IMR-90 (cell line): ENCODE results near the gene TENT4B. TPM values are rescaled to one million over a fixed set of nuclear protein-coding genes. Genes with fewer than 3 reads are reported as not detected.

Experiments
- ATAC-seq: fragments of 200-7000 bp; cut with Tn5 transposase; 2 replicates; pipeline ENCODE4 v1.9.1; 2020; ENCODE audit warnings: low read depth, mild to moderate bottlenecking, moderate library complexity
- BruUV-seq: library from RNA; stranded (reverse); fragments of 400-500 nt; replicated peaks from 2 replicates; lab custom pipeline; 2021; lab: Mats Ljungman, UMichigan
- CTCF ChIA-PET: fragments of 300-600 bp; formaldehyde crosslinking; extraction: SDS; loops from one replicate; lab custom pipeline; 2021; ENCODE audit warnings: antibody characterized with exemption; lab: Yijun Ruan, JAX
- POLR2A ChIA-PET: fragments of 300-600 bp; sonication (Branson Sonifier 250); formaldehyde crosslinking; loops from one replicate; lab custom pipeline; 2022; ENCODE audit warnings: antibody characterized with exemption; ENCODE audit not compliant: unreplicated experiment; lab: Charles Lee
- DNase-seq: peaks from one replicate; pipeline ENCODE4 v3.0.0; 2013
- H2AFZ ChIP-seq: replicated peaks from 2 replicates; pipeline ENCODE3; 2013; ENCODE audit warnings: low read length, mild to moderate bottlenecking; ENCODE audit not compliant: poor library complexity
- H2AK5ac ChIP-seq: 2 replicates; pipeline ENCODE4 v1.6.1; 2013; ENCODE audit warnings: low read depth, low read length, inconsistent platforms
- H2AK9ac ChIP-seq: replicated peaks from 2 replicates; pipeline ENCODE3; 2013; ENCODE audit warnings: mild to moderate bottlenecking, low read depth, low read length, moderate library complexity; ENCODE audit not compliant: poor library complexity
- H2BK120ac ChIP-seq: 2 replicates; pipeline ENCODE4 v1.6.1; 2013; ENCODE audit warnings: low read depth, low read length, inconsistent platforms
- H2BK15ac ChIP-seq: 3 replicates; pipeline ENCODE4 v1.6.1; 2013; ENCODE audit warnings: low read depth, low read length, inconsistent platforms
- H2BK20ac ChIP-seq: 2 replicates; pipeline ENCODE4 v1.6.1; 2013; ENCODE audit warnings: low read depth, mild to moderate bottlenecking, inconsistent platforms, low read length, moderate library complexity
- H2BK5ac ChIP-seq: 2 replicates; pipeline ENCODE4 v1.6.1; 2013; ENCODE audit warnings: mild to moderate bottlenecking, low read depth, low read length, inconsistent platforms; ENCODE audit not compliant: poor library complexity, severe bottlenecking
- H3K14ac ChIP-seq: replicated peaks from 2 replicates; pipeline ENCODE4 v1.6.1; 2013; ENCODE audit warnings: low read depth, low read length, inconsistent platforms
- H3K18ac ChIP-seq: 2 replicates; pipeline ENCODE4 v1.6.1; 2013; ENCODE audit warnings: low read depth, low read length, control low read depth
- H3K23ac ChIP-seq: 2 replicates; pipeline ENCODE4 v1.6.1; 2013; ENCODE audit warnings: low read depth, low read length, inconsistent platforms
- H3K27ac ChIP-seq: 2 replicates; pipeline ENCODE4 v1.5.1; 2013; ENCODE audit warnings: mild to moderate bottlenecking, control low read depth, low read length; ENCODE audit not compliant: insufficient read depth
- H3K27me3 ChIP-seq: 2 replicates; pipeline ENCODE4 v1.6.1; 2013; ENCODE audit warnings: low read length; ENCODE audit not compliant: control insufficient read depth, insufficient read depth
- H3K36me3 ChIP-seq: 2 replicates; pipeline ENCODE4 v1.6.1; 2013; ENCODE audit warnings: low read length, mixed read lengths; ENCODE audit not compliant: control insufficient read depth, insufficient read depth
- H3K4ac ChIP-seq: 2 replicates; pipeline ENCODE4 v1.6.1; 2013; ENCODE audit warnings: low read depth, low read length, inconsistent platforms
- H3K4me1 ChIP-seq: 2 replicates; pipeline ENCODE4 v1.6.1; 2013; ENCODE audit warnings: low read length, mixed read lengths; ENCODE audit not compliant: control insufficient read depth, insufficient read depth
- H3K4me2 ChIP-seq: 2 replicates; pipeline ENCODE4 v1.6.1; 2013; ENCODE audit warnings: low read depth, mild to moderate bottlenecking, control low read depth, low read length, moderate library complexity
- H3K4me3 ChIP-seq: 2 replicates; pipeline ENCODE4 v1.5.1; 2013; ENCODE audit warnings: low read depth, mild to moderate bottlenecking, control low read depth, low read length, moderate library complexity; ENCODE audit not compliant: insufficient read depth
- H3K56ac ChIP-seq: 2 replicates; pipeline ENCODE4 v1.6.1; 2013; ENCODE audit warnings: low read length, inconsistent platforms; ENCODE audit not compliant: insufficient read depth; ENCODE audit errors: extremely low read depth
- H3K79me1 ChIP-seq, 2 experiments: 2 replicates each; pipeline ENCODE4 v1.6.1; 2013; ENCODE audit warnings: low read length in 2 of 2, inconsistent platforms in 1 of 2, low read depth in 1 of 2
- H3K9ac ChIP-seq: 2 replicates; pipeline ENCODE4 v1.6.1; 2013; ENCODE audit warnings: low read depth, low read length, control low read depth
- H3K9me1 ChIP-seq: 2 replicates; pipeline ENCODE4 v1.6.1; 2013; ENCODE audit warnings: low read length, inconsistent platforms; ENCODE audit not compliant: insufficient read depth
- H3K9me3 ChIP-seq: 2 replicates; pipeline ENCODE4 v1.6.1; 2013; ENCODE audit warnings: low read length; ENCODE audit not compliant: control insufficient read depth, insufficient read depth
- H4K20me1 ChIP-seq: 2 replicates; pipeline ENCODE4 v1.6.1; 2013; ENCODE audit warnings: low read length, inconsistent platforms; ENCODE audit not compliant: insufficient read depth
- H4K5ac ChIP-seq: 2 replicates; pipeline ENCODE4 v1.6.1; 2013; ENCODE audit warnings: mild to moderate bottlenecking, low read depth, low read length, control low read depth
- H4K8ac ChIP-seq, 2 experiments: 2 replicates each; pipeline ENCODE4 v1.6.1; 2013; ENCODE audit warnings: low read depth in 2 of 2, low read length in 2 of 2, control low read depth in 1 of 2, inconsistent platforms in 1 of 2
- H4K91ac ChIP-seq: 2 replicates; pipeline ENCODE4 v1.6.1; 2013; ENCODE audit warnings: low read depth, low read length, inconsistent platforms; ENCODE audit not compliant: insufficient read depth
- BHLHE40 ChIP-seq: fragments of 150-350 bp; IDR thresholded peaks from 2 replicates; pipeline ENCODE4 v1.6.1; 2016; ENCODE audit warnings: mild to moderate bottlenecking, low read depth, low read length
- CEBPB ChIP-seq: IDR thresholded peaks from 2 replicates; pipeline ENCODE4 v1.6.1; 2012; ENCODE audit warnings: low read depth, low read length, improper control_type of control experiment
- CHD1 ChIP-seq: IDR thresholded peaks from 2 replicates; pipeline ENCODE4 v1.6.1; 2012; ENCODE audit warnings: low read depth, low read length, improper control_type of control experiment
- CTCF ChIP-seq: conservative IDR thresholded peaks from 2 replicates; pipeline ENCODE4 v1.5.1; 2012; ENCODE audit warnings: mild to moderate bottlenecking, low read depth, low read length, improper control_type of control experiment
- ELK1 ChIP-seq: fragments of 150-350 bp; IDR thresholded peaks from 2 replicates; pipeline ENCODE4 v1.6.1; 2016; ENCODE audit warnings: low read depth, mild to moderate bottlenecking, low read length, moderate library complexity, borderline replicate concordance
- FOS ChIP-seq: fragments of 150-350 bp; IDR thresholded peaks from 2 replicates; pipeline ENCODE4 v1.6.1; 2016; ENCODE audit warnings: low read depth, low read length
- MAFK ChIP-seq: IDR thresholded peaks from 2 replicates; pipeline ENCODE4 v1.6.1; 2012; ENCODE audit warnings: low read depth, low read length, improper control_type of control experiment
- MAZ ChIP-seq: IDR thresholded peaks from 2 replicates; pipeline ENCODE4 v1.6.1; 2012; ENCODE audit warnings: low read depth, mild to moderate bottlenecking, low read length, improper control_type of control experiment, moderate library complexity, borderline replicate concordance
- MXI1 ChIP-seq: IDR thresholded peaks from 2 replicates; pipeline ENCODE4 v1.6.1; 2012; ENCODE audit warnings: low read depth, mild to moderate bottlenecking, low read length, moderate library complexity, borderline replicate concordance
- NFE2L2 ChIP-seq: fragments of 150-350 bp; IDR thresholded peaks from 2 replicates; pipeline ENCODE4 v1.6.1; 2016; ENCODE audit warnings: low read depth, mild to moderate bottlenecking, low read length
- POLR2A ChIP-seq: IDR thresholded peaks from 2 replicates; pipeline ENCODE4 v1.6.1; 2012; ENCODE audit warnings: mild to moderate bottlenecking, low read depth, low read length
- RAD21 ChIP-seq: IDR thresholded peaks from 2 replicates; pipeline ENCODE4 v1.6.1; 2012; ENCODE audit warnings: low read length, improper control_type of control experiment
- RCOR1 ChIP-seq: IDR thresholded peaks from 2 replicates; pipeline ENCODE4 v1.6.1; 2012; ENCODE audit warnings: mild to moderate bottlenecking, low read length, improper control_type of control experiment; ENCODE audit not compliant: insufficient replicate concordance
- RFX5 ChIP-seq: IDR thresholded peaks from 2 replicates; pipeline ENCODE4 v1.8.0; 2012; ENCODE audit warnings: low read depth, mild to moderate bottlenecking, low read length, moderate library complexity
- SMC3 ChIP-seq: fragments of 150-350 bp; IDR thresholded peaks from 2 replicates; pipeline ENCODE4 v1.6.1; 2016; ENCODE audit warnings: low read depth, mild to moderate bottlenecking, antibody characterized with exemption, low read length, moderate library complexity
- USF2 ChIP-seq: fragments of 150-350 bp; IDR thresholded peaks from 2 replicates; pipeline ENCODE4 v1.6.1; 2017; ENCODE audit warnings: mild to moderate bottlenecking, antibody characterized with exemption, low read length, low read depth
- WGBS, 2 experiments: methylation state at CpG; one replicate each; pipeline versions ENCODE4 v1.1.5 to v1.1.7; 2013; ENCODE audit warnings: missing lambda C conversion rate in 2 of 2; ENCODE audit not compliant: insufficient read length in 1 of 2; ENCODE audit errors: extremely low coverage in 2 of 2; 5-methylcytosine and 5-hydroxymethylcytosine counted together
- dilution Hi-C: fragments of 300-500 bp; cut with HindIII; formaldehyde crosslinking; loops from one replicate; pipeline ENCODE4 v1.14.3; 2018; ENCODE audit warnings: low sequenced_read_pairs; ENCODE audit not compliant: unreplicated experiment
- in situ Hi-C: fragments of 300-500 bp; cut with MboI; formaldehyde crosslinking; loops from 3 replicates; pipeline ENCODE4 v1.14.3; 2019; ENCODE audit warnings: low sequenced_read_pairs, inconsistent platforms, mixed read lengths
- intact Hi-C: fragments of 100-400 bp; cut with micrococcal nuclease; formaldehyde crosslinking; loops from 2 replicates; pipeline ENCODE4 v1.10.0; 2022
- polyA plus RNA-seq, 3 experiments: library from polyadenylated mRNA; depleted of rRNA; stranded (reverse); fragments of >200 nt; gene quantifications; 2 replicates each; pipeline ENCODE4 v1.2.3, GENCODE V29; 2012; ENCODE audit warnings: low replicate concordance in 1 of 3
- total RNA-seq: library from RNA; depleted of rRNA; stranded (reverse); fragments of >200 nt; gene quantifications from 2 replicates; pipeline ENCODE4 v1.2.3, GENCODE V29; 2012

The TENT4B gene
- total and polyA plus RNA-seq, 2 of the 4 experiments (the other 2 are of a cell fraction): 4.1 to 7.0 TPM

- Histone ChIP-seq H4K20me1 (peaks cover 32% of the 10 kb centered on the region), H3K27me3 (no peaks in the 10 kb centered on the region), H3K56ac (no peak overlapping the region), H3K14ac (no peak overlapping the region), H2BK120ac (no peak overlapping the region), H3K36me3 (no peaks in the 10 kb centered on the region), H3K4me1 (0 out of 2 replicates have a peak, but pooled peaks cover 4% of the 10 kb centered on the region), H2AFZ (no peak overlapping the region), H3K4ac (no peak overlapping the region), H4K91ac (no peak overlapping the region), H3K9me1 (no peaks in the 10 kb centered on the region), H4K5ac (no peak overlapping the region), H2AK9ac (no peak overlapping the region), H3K4me2 (no peak overlapping the region), H2AK5ac (no peak overlapping the region), H3K27ac (no peak overlapping the region), H2BK5ac (no peak overlapping the region), H3K23ac (no peak overlapping the region), H3K4me3 (no peak overlapping the region), H3K9ac (no peak overlapping the region), H3K9me3 (0 out of 2 replicates have a peak, but pooled peaks cover 2% of the 10 kb centered on the region), H4K8ac (no peak overlapping the region), H3K18ac (no peak overlapping the region), H2BK20ac (no peak overlapping the region), H2BK15ac (no peak overlapping the region), H3K79me1 (peaks cover 0 to 16% of the 10 kb centered on the region in 2 experiments; a peak in 2 of 4 replicates)
- CTCF ChIA-PET: no interaction called here
- dilution Hi-C loops (no loop called here), intact Hi-C loops (no loop called here), in situ Hi-C loops (no loop called here)
- DNase-seq (no peak), ATAC-seq (no peak)
- WGBS, 2 experiments: 96% methylated on average over 3 of the region's 5 CpGs; no CpG with 5 or more reads in 1 of the 2 experiments
- no TSS peak for BruUV-seq
- TF ChIP-seq RFX5 (no peak), MXI1 (no peak), MAFK (no peak), BHLHE40 (no peak), USF2 (no peak), NFE2L2 (no peak), RCOR1 (no peak), ELK1 (no peak), CEBPB (no peak), MAZ (no peak), FOS (no peak), RAD21 (no peak), CTCF (no peak), SMC3 (no peak), POLR2A (no peak), CHD1 (no peak)
- POLR2A ChIA-PET: no interaction called here
Measured at GRCh38 chr16:50280932-50281331, 127.8 kb downstream of the TENT4B start.
